Activated T-helper 2 cell treated with anti-CD3 and anti-CD28 coated beads, Interferon-gamma antibody, Interleukin-2, Interleukin-4, amounts not matched to agents 10 μg/mL and 5 μg/mL and 100 μg/mL, durations not matched to agents 14 hours and 24 hours and 36 hours (primary cell): ENCODE measurements around the gene VPS39. TPM values are rescaled to one million over a fixed set of nuclear protein-coding genes. Genes with fewer than 3 reads are reported as not detected.
"Not testable (repeated sequence)": the region's sequence is repeated elsewhere in the genome, so short reads cannot be mapped to it uniquely, and the experiment has no call there.

Experiments used
- DNase-seq: peaks from one replicate; pipeline ENCODE4 v3.0.0; 2021; ENCODE audit warnings: low spot score
- H3K27ac Mint-ChIP-seq: one replicate; pipeline ENCODE4 v1.8.0; 2021; ENCODE audit warnings: mixed read lengths
- H3K27me3 Mint-ChIP-seq: one replicate; pipeline ENCODE4 v1.8.0; 2021; ENCODE audit warnings: low read depth, mixed read lengths
- H3K36me3 Mint-ChIP-seq: one replicate; pipeline ENCODE4 v1.8.0; 2021; ENCODE audit warnings: low read depth, mixed read lengths
- H3K4me1 Mint-ChIP-seq: one replicate; pipeline ENCODE4 v1.8.0; 2021; ENCODE audit warnings: low read depth, mixed read lengths
- H3K4me3 Mint-ChIP-seq: one replicate; pipeline ENCODE4 v1.8.0; 2021; ENCODE audit warnings: low read depth, mild to moderate bottlenecking, moderate library complexity, mixed read lengths
- H3K9me3 Mint-ChIP-seq: one replicate; pipeline ENCODE4 v1.8.0; 2021; ENCODE audit warnings: mixed read lengths
- intact Hi-C: fragments of 100-400 bp; cut with micrococcal nuclease; formaldehyde crosslinking; loops from one replicate; pipeline ENCODE4 v1.15.1; 2023
- total RNA-seq: library from RNA; stranded (reverse); gene quantifications from 2 replicates; pipeline ENCODE4 v1.2.3, GENCODE V29; 2022

Gene VPS39
- total RNA-seq: 67.7 and 70.6 TPM in 2 replicates

DNA sequence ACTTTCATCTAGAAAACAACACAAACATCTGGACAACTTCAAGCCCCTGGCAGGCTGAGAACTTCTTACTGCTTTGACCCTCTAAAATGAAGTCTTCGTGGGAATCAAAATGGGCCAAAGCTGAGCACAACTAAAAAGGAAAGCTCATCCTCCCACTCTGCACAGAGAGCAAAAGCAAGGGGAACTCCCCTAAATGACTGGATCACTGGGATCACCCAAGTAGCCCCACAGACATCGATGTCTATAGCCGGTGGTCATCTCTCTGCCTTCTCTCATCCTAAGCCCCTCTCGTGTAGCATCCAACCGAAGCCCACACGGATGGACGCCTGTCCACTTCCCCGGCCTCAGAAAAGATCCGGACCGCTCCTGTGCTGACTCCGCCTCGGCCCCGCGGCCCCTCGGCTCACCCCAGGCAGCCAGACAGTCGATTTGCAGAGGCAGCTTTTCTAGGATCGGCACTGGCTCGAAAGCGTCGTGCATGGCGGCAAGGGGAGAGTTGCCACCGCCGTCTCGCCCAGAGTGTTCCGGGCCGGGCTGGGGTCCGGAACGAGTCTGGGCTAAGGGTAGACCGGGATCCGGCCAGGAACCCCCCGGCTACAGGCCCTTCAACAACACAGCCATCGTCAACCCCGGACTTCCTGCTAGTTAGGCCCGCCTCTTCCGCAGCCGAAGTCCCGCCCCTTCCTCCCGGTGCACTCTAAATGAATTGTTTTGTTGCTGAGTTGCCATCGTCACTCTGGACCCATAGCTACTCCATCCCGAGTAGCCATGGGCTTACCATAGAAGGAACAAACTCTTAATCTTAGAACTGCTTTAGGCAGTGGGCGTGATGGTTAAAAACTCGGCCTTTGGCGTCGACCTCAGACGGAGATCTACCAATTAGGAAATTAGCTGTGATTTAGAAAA, at the start of gene VPS39:
VPS39 (minus strand) TSS at position 631 of the 906 bp plus-strand sequence; CDS start at position 480, 151 bp downstream.
- peaks cover 43% of the 10 kb centered on the region for H3K36me3 Mint-ChIP-seq
- intact Hi-C loops: loop anchor here (2.0 to 10.0 kb wide), 4 partner anchors 15 to 716 kb away; partner anchors contain the start of genes GANC, ITPKA, SNAP23 and TMEM87A

DNA sequence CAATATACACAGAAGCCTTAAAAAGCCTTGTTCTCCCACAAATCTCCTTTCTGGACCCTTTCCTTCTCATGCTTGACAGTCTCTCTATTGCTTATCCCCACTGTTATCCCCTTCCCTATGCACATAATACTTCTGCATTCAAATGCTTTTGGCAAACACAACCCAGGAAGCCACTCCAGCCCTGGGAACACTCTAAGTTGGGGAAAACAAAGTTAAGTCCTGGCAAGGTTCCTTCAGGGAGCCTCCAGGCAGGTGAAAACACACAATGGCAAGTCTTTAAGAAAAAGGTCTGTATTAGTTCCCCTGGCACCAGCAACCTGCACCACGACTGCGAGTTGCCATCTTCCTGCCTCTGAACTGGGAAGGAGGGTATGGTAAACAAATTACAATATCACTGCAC, 45.2 kb upstream of the VPS39 start:
- Mint-ChIP-seq H3K9me3 (peaks cover 38% of the 10 kb centered on the region), H3K27me3 (no peaks in the 10 kb centered on the region), H3K4me3 (no peak overlapping the region), H3K36me3 (peaks cover 75% of the 10 kb centered on the region), H3K4me1 (no peaks in the 10 kb centered on the region), H3K27ac (no peak overlapping the region)
- DNase-seq: no peak
- intact Hi-C loops: no loop called here

More for the DNA sequence above, at the start of gene VPS39:
- peak; percentile 81 for DNase-seq
- Mint-ChIP-seq H3K4me1 (peaks cover 29% of the 10 kb centered on the region), H3K27me3 (no peaks in the 10 kb centered on the region), H3K4me3 (peak within 1 kb of the TSS; percentile 98), H3K9me3 (peaks cover 3% of the 10 kb centered on the region), H3K27ac (peak within 1 kb of the TSS; percentile 98)

DNA sequence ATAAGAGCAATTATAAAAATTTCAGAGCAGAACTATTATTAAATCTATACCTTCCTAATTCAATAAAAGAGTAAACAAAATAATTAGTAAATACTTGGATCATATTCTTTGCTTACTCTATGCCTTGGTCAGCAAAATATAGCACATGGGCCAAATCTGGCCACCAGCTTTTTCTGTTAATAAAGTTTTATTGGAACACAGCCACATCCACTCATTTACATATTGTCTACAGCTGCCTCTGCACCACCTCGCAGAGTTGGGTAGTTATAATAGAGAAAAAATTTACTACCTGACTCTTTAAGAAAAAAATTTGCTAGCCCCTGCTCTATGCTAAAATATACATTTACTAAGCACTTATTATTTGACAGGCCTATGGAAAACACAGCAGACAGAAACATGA, 32.7 kb upstream of the VPS39 start:
- Mint-ChIP-seq H3K4me3 (no peak overlapping the region), H3K9me3 (no peaks in the 10 kb centered on the region), H3K4me1 (peaks cover 10% of the 10 kb centered on the region), H3K36me3 (peaks cover 51% of the 10 kb centered on the region), H3K27me3 (no peaks in the 10 kb centered on the region), H3K27ac (no peak overlapping the region)
- DNase-seq: no peak
- intact Hi-C loops: no loop called here

- Mint-ChIP-seq H3K36me3 (peaks cover 56% of the 10 kb centered on the region), H3K9me3 (no peaks in the 10 kb centered on the region), H3K4me1 (peaks cover 7% of the 10 kb centered on the region), H3K4me3 (no peak overlapping the region), H3K27me3 (no peaks in the 10 kb centered on the region), H3K27ac (no peak overlapping the region)
- DNase-seq: no peak
- intact Hi-C loops: no loop called here
These were observed 31.6 kb upstream of the VPS39 start for GRCh38 chr15:42239528-42240182.

DNA sequence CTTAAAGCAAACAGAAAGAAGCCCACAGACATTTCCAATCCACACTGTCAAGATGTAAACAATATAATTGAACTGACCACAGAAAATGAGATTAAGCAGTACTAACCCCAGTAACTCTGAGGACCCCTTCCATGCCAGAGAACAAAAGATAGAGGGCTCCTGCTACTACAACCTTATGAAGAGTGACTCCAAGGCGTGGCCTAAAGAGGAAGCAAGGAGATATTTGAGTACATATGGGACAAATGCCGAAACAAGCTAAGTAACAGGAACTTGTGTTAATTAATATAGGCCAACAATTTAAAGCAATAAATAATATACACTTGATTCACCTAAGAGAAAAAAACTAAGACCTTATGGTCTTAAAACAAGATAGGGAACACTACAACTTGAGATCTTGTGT, 25.0 kb upstream of the VPS39 start:
- DNase-seq: no peak
- Mint-ChIP-seq H3K9me3 (no peaks in the 10 kb centered on the region), H3K4me1 (no peaks in the 10 kb centered on the region), H3K27ac (no peak overlapping the region), H3K4me3 (no peak overlapping the region), H3K27me3 (no peaks in the 10 kb centered on the region), H3K36me3 (peaks cover 63% of the 10 kb centered on the region)
- intact Hi-C loops: no loop called here

GRCh38 chr15:42232606-42233005, 24.5 kb upstream of the VPS39 start:
- peaks cover 61% of the 10 kb centered on the region for H3K36me3 Mint-ChIP-seq
- H3K9me3 Mint-ChIP-seq: no peaks in the 10 kb centered on the region
- H3K27me3 Mint-ChIP-seq: no peaks in the 10 kb centered on the region
- H3K4me3 Mint-ChIP-seq: no peak overlapping the region
- DNase-seq: no peak
- intact Hi-C loops: no loop called here
- no peak overlapping the region for H3K27ac Mint-ChIP-seq
- H3K4me1 Mint-ChIP-seq: no peaks in the 10 kb centered on the region

DNA sequence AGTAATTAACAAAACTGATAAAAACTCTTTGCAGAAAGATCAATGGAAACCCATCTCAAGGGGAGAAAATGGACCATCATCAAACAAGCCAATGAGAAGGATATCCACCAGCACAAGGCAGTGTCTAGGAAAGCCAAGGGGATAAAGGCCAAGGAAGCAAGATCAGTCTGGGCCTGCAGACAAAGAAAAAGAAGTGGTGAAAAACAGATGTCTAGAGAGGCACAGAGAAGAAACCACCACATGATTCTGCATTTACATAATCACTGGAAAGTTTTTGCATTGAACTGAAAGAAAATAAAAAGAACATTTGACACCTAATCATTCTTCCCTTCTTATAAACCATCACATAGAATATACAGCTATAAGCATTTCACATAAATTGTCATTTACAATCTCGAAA, 23.0 kb upstream of the VPS39 start:
- Mint-ChIP-seq H3K9me3 (no peaks in the 10 kb centered on the region), H3K27ac (no peak overlapping the region), H3K4me1 (no peaks in the 10 kb centered on the region), H3K36me3 (peaks cover 57% of the 10 kb centered on the region), H3K4me3 (no peak overlapping the region), H3K27me3 (no peaks in the 10 kb centered on the region)
- intact Hi-C loops: no loop called here
- DNase-seq: no peak

- H3K4me3 Mint-ChIP-seq, H3K4me1 Mint-ChIP-seq, DNase-seq, intact Hi-C loops, H3K9me3 Mint-ChIP-seq, H3K27me3 Mint-ChIP-seq, H3K27ac Mint-ChIP-seq: not testable (repeated sequence)
- peaks cover 59% of the 10 kb centered on the region for H3K36me3 Mint-ChIP-seq
These were observed 20.9 kb upstream of the VPS39 start for GRCh38 chr15:42228981-42229380.

- Mint-ChIP-seq H3K9me3 (no peaks in the 10 kb centered on the region), H3K27ac (no peak overlapping the region), H3K36me3 (peaks cover 57% of the 10 kb centered on the region), H3K4me1 (no peaks in the 10 kb centered on the region), H3K27me3 (no peaks in the 10 kb centered on the region), H3K4me3 (no peak overlapping the region)
- DNase-seq: no peak
- intact Hi-C loops: no loop called here
These were observed 19.9 kb upstream of the VPS39 start for GRCh38 chr15:42228036-42228435.

DNA sequence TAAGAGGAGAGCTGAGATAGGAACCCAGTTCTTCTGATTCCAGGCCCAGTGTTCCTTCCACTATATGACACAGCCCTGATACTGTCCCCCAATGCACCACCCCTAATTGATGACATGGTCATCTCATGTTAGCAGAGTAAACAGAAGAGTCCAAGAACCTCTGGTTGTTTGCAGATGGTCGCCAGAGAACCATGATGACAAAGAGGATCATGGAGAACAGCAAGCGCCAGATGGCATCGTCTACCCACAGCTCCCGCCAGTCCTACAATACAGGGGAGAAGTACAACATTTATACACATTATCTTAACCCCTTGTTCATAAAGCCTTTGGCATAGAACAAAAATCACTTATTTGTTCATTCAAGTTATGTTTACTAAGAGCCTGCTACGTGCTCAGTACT, 18.5 kb upstream of the VPS39 start:
- intact Hi-C loops: no loop called here
- Mint-ChIP-seq H3K27me3 (no peaks in the 10 kb centered on the region), H3K9me3 (no peaks in the 10 kb centered on the region), H3K4me3 (no peak overlapping the region), H3K4me1 (no peaks in the 10 kb centered on the region), H3K27ac (no peak overlapping the region), H3K36me3 (peaks cover 48% of the 10 kb centered on the region)
- no peak for DNase-seq

DNA sequence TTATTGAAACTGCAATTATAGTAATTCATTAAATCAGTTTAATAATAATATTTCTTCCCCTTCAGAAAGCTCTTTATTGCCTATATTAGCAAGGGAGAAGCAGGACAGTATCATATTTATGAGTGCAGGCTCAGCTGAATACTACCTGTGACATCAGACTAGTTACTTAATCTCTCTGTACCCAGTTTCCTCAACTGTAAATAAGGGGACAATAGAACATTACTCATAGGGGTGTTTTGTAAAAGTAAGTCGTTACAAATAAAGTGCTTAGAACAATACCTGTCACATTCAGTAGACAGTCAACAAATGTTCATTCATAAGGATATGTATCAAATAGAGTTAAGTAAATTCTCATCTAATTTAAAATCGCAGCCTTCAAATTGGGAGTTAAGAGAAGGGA, 12.1 kb upstream of the VPS39 start:
- Mint-ChIP-seq H3K9me3 (no peaks in the 10 kb centered on the region), H3K27ac (no peak overlapping the region), H3K4me3 (no peak overlapping the region), H3K36me3 (peaks cover 52% of the 10 kb centered on the region), H3K27me3 (no peaks in the 10 kb centered on the region), H3K4me1 (peaks cover 2% of the 10 kb centered on the region)
- no peak for DNase-seq
- intact Hi-C loops: no loop called here

GRCh38 chr15:42218953-42219592, 11.0 kb upstream of the VPS39 start:
- Mint-ChIP-seq H3K9me3 (no peaks in the 10 kb centered on the region), H3K27me3 (no peaks in the 10 kb centered on the region), H3K4me3 (no peak overlapping the region), H3K4me1 (peaks cover 9% of the 10 kb centered on the region), H3K36me3 (peaks cover 51% of the 10 kb centered on the region), H3K27ac (no peak overlapping the region)
- no peak for DNase-seq
- intact Hi-C loops: no loop called here

GRCh38 chr15:42217568-42217967, 9.5 kb upstream of the VPS39 start:
- intact Hi-C loops: no loop called here

More at GRCh38 chr15:42217568-42217967, 9.5 kb upstream of the VPS39 start:
- Mint-ChIP-seq H3K27me3 (no peaks in the 10 kb centered on the region), H3K27ac (no peak overlapping the region), H3K9me3 (no peaks in the 10 kb centered on the region), H3K4me3 (no peak overlapping the region), H3K36me3 (peaks cover 52% of the 10 kb centered on the region), H3K4me1 (peaks cover 9% of the 10 kb centered on the region)
- DNase-seq: no peak
